A673 (cell line): ENCODE measurements around the gene AGPAT3.

Source experiments
- CTCF ChIP-seq: fragments of 300-800, 200-600 bp; sonication (generic); conservative IDR thresholded peaks from 2 replicates; pipeline ENCODE4 v1.5.1; 2017; ENCODE audit warnings: low read depth, mild to moderate bottlenecking, antibody characterized with exemption, low read length, moderate library complexity, mixed read lengths
- EZH2 ChIP-seq: fragments of 200-600 bp; sonication (generic); IDR thresholded peaks from 2 replicates; pipeline ENCODE4 v1.6.1; 2017; ENCODE audit warnings: borderline replicate concordance, low read depth, mild to moderate bottlenecking, mixed read lengths, antibody characterized with exemption, low read length; ENCODE audit not compliant: poor library complexity, severe bottlenecking

DNA sequence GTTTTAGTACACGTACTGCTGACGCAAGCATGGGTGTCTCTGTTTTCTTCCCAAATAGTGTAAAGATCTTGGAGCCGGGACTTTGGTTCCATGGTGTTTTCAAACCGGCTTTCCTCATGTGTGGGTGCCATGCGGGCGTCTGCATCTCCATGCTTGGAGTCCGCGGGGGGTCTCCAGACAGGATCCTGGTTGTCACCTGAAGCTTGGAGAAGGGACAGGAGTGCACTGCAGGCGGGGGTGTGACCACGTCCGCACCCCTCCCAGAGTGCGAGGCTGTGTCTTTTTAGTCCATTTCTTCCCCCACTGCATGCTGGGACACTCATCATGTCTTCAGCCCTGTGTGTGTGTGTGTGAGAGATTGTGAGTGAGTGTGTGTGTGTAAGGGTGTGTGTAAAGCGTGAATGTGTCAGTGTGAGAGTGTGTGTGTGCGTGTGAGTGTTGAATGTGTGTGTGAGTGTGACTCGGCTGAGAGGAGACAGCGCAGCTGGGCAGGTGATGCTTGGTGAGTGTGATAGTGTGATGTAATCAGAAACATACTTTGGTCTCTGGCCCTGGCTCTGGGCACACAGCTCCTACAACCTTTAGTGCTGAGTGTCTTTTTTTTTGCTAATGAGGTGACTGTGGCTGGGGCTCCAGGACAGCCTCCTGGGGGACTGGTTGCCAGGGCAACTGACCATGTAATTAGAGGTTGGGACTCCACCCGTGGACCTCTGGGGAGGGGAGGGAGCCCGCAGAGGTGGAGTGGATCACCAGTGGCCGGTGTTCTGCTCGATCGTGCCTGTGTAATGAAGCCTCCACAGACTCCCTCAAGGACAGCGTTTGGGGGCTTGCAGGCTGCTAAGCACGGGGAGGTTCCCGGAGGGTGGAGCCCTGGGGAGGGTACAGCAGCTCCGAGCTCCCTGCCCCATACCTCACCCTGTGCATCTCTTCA is 55.1 kb downstream of the AGPAT3 start:
- TF ChIP-seq CTCF (no peak), EZH2 (no peak)
